LNCAP (cell line): ENCODE results near the gene LRP1B.

Experiments
- TF ChIP-seq, protein P1 (sequence below): fragments of 450-650 bp; IDR thresholded peaks from 2 replicates; pipeline ENCODE4 v1.5.1; 2017; ENCODE audit warnings: mild to moderate bottlenecking

The LRP1B gene

DNA sequence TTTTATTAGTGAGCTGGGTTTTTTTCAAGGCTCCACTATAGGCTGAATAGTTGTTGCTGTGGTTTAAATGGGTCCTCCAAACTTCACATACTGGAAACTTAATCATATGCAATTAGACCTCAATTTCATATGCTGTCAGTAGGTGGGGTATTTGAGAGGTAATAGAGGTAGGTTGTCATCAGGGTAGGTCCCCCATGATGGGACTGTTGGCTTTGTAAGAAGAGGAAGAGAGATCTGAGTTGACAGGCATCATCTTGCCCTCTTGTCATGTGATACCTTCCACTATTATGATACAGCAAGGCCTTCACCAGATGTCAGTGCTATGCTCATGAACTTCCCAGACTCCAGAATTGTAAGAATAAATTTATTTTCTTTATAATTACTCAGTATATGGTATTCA is 819.4 kb downstream of the LRP1B start:
- TF ChIP-seq, protein P1, sequence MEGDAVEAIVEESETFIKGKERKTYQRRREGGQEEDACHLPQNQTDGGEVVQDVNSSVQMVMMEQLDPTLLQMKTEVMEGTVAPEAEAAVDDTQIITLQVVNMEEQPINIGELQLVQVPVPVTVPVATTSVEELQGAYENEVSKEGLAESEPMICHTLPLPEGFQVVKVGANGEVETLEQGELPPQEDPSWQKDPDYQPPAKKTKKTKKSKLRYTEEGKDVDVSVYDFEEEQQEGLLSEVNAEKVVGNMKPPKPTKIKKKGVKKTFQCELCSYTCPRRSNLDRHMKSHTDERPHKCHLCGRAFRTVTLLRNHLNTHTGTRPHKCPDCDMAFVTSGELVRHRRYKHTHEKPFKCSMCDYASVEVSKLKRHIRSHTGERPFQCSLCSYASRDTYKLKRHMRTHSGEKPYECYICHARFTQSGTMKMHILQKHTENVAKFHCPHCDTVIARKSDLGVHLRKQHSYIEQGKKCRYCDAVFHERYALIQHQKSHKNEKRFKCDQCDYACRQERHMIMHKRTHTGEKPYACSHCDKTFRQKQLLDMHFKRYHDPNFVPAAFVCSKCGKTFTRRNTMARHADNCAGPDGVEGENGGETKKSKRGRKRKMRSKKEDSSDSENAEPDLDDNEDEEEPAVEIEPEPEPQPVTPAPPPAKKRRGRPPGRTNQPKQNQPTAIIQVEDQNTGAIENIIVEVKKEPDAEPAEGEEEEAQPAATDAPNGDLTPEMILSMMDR, result no peak

DNA sequence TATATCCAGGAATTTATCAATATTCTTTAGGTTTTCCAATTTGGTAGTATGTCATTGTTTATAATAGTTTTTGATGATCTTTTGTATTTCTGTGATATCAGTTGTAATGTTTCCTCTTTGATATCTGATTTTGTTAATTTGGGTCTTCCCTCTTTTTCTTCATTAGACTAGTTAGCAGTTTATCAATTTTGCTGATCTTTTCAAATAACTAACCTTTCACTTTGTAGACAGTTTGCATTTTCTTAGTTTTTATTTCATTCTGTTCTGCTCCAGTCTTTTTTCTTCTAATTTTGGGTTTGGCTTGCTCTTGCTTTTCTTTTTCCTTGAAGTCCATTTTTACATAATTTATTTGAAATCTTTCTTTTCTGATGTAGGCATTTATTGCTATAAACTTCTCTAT is 824.4 kb downstream of the LRP1B start:
- TF ChIP-seq, protein P1, result no peak

DNA sequence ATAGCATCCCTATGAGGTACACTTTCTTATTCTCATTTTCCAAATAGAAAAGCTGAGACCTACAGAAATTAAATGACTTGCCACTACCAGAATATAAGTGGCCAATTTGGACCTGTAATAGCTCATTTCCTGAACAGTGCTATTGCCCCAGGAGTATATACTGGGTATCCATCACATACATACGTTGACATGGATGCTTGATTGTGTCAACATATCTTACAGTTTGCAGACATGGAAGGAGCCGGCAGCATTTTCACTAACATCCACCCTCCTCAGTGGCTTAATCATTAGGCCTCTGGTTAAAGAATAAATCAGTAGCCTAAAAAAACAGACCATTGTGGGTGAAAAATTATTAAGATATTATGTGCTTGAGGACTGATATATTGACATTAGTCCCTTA is 829.3 kb downstream of the LRP1B start:
- TF ChIP-seq, protein P1, result no peak

DNA sequence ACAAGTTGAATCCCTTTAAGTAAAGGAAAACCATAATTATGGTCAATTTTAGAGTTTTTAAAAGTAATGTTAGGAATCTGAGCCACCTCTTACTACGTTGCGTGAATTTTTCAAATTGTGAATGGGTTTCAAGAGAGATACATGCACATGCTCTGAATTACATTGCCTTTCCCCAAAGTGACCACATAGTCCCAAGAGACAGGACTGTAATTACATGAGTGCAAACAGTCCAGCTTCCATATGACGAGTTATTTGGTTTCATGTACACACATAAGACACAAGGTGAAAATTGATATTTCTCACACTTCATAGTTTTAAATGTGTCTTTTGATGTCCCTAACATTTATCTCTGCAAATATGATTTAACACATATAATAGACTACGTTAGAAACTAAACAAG is 850.8 kb downstream of the LRP1B start:
- TF ChIP-seq, protein P1, result no peak

DNA sequence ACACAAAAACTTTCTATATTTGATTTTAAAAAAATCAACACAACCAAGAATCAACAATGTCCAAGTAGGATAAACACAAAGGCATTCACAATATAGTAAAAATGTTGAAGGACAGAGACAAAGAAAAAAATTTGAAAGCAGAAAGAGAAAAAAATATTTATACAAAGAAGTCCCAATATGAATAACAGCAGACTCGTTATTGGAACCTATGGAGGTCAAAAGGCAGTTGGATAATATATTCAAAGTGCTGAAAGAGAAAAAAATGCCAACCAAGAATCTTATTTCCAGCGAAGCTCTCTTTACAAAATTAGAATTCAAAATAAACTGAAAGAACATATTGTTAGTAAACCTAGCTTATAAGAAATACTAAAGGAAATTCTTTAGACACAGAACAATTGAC is 859.5 kb downstream of the LRP1B start:
- TF ChIP-seq, protein P1, result no peak

GRCh38 chr2:141264848-141265247 is 866.0 kb downstream of the LRP1B start:
- TF ChIP-seq, protein P1, result no peak

DNA sequence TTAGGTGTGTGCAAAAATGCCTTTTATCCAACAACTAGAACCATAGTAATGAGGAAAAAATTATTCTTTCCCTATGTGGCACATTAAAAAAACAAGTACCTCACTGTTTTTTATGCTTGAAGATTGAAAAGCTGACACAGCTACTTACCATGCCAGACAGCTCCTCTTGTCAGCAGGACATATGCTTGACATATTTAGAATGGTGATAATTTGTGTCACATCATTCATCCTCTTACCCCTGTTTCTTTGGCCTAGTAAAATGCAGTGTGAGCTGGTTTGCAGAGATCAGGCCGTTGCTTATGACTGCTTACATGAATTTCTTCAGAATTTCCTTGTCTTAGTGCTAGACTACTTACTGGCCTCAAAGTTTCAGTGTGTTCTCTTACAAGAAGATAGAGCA is 869.9 kb downstream of the LRP1B start:
- TF ChIP-seq, protein P1, result no peak

DNA sequence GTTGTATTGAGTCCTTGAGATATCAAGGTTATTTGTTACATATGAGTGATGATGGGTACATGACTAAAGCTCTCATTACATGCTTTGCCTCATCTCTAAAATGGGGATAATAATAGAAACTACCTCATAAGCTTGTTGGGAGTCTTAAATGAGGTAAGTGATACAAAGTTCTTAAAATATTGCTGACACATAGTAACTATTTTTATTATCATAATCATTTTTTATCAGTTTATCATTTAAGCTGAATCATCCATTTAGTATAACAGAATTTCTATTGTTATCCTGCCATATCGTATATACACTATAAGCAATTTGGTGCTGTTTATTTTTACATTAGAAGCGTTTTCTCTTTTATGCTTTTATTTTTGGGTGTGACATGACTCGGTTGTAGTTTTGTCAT is 871.1 kb downstream of the LRP1B start:
- TF ChIP-seq, protein P1, result no peak
